Stimulated activated CD4-positive, alpha-beta T cell treated with anti-CD3 and anti-CD28 coated beads, Interleukin-1b, Interleukin-23, amount 100 ng/mL, for 4 hours (primary cell): ENCODE measurements around the gene ZMYND19.
"Not testable (repeated sequence)": the region's sequence is repeated elsewhere in the genome, so short reads cannot be mapped to it uniquely, and the experiment has no call there.

Experiments
- DNase-seq, 2 donors: peaks; one replicate each; pipeline ENCODE4 v3.0.0-alpha.2; 2020; ENCODE audit warnings: low read depth in 2 of 2

ZMYND19 gene

GRCh38 chr9:137558127-137558526 is 32.2 kb downstream of the ZMYND19 start:
- no peak for DNase-seq

- DNase-seq, result no peak
Measured at GRCh38 chr9:137556069-137556838, 34.1 kb downstream of the ZMYND19 start.

- DNase-seq, result no peak
Measured at GRCh38 chr9:137555179-137555578, 35.1 kb downstream of the ZMYND19 start.

- DNase-seq, result no peak
Measured at GRCh38 chr9:137554349-137554748, 36.0 kb downstream of the ZMYND19 start.

GRCh38 chr9:137553654-137554053 is 36.7 kb downstream of the ZMYND19 start:
- DNase-seq, result not testable (repeated sequence)

- DNase-seq, result peak in 1 of 2 donors; percentile 16
Measured at GRCh38 chr9:137552022-137552768, 38.1 kb downstream of the ZMYND19 start.

- DNase-seq, result peak; percentile 71 to 91
Measured at GRCh38 chr9:137551264-137552021, 38.9 kb downstream of the ZMYND19 start, which contains the start of gene MRPL41. Gene MRPL41 (plus strand): TSS chr9:137551879. CDS start chr9:137552082, 203 bp downstream.

- DNase-seq, result not testable (repeated sequence)
Measured at GRCh38 chr9:137550958-137551263, 39.4 kb downstream of the ZMYND19 start.

- DNase-seq, result peak; percentile 24 to 31
Measured at GRCh38 chr9:137550231-137550621, 40.1 kb downstream of the ZMYND19 start, which contains the start of gene PNPLA7. Gene PNPLA7 (minus strand): TSS chr9:137550402. CDS start chr9:137550197, 205 bp downstream.

GRCh38 chr9:137547687-137548543 is 42.4 kb downstream of the ZMYND19 start:
- DNase-seq, result no peak

GRCh38 chr9:137545123-137545522 is 45.2 kb downstream of the ZMYND19 start:
- no peak for DNase-seq

GRCh38 chr9:137544176-137544760 is 46.0 kb downstream of the ZMYND19 start:
- no peak for DNase-seq

- DNase-seq, result no peak
Measured at GRCh38 chr9:137543237-137543963, 46.9 kb downstream of the ZMYND19 start.

GRCh38 chr9:137542486-137542885 is 47.8 kb downstream of the ZMYND19 start:
- DNase-seq, result no peak

GRCh38 chr9:137540536-137540935 is 49.8 kb downstream of the ZMYND19 start:
- no peak for DNase-seq

- no peak for DNase-seq
Measured at GRCh38 chr9:137538058-137538457, 52.3 kb downstream of the ZMYND19 start.

GRCh38 chr9:137536594-137537131 is 53.6 kb downstream of the ZMYND19 start:
- DNase-seq, result not testable (repeated sequence)

GRCh38 chr9:137535120-137535428 is 55.2 kb downstream of the ZMYND19 start:
- DNase-seq, result no peak

- no peak for DNase-seq
Measured at GRCh38 chr9:137534256-137535119, 55.8 kb downstream of the ZMYND19 start.
